Endothelial cell of umbilical vein (primary cell): ENCODE measurements around the gene NME4. TPM values are rescaled to one million over a fixed set of nuclear protein-coding genes. Genes with fewer than 3 reads are reported as not detected.

ENCODE experiments used
- BruUV-seq: library from RNA; stranded (reverse); fragments of 400-500 nt; replicated peaks from 2 replicates; lab custom pipeline; 2021; lab: Mats Ljungman, UMichigan
- CTCF ChIA-PET: fragments of 300-600, 350-600 bp; sonication (Branson Sonifier 250); formaldehyde crosslinking; loops from one replicate; lab custom pipeline; 2021; ENCODE audit warnings: antibody characterized with exemption, inconsistent platforms; lab: Charles Lee
- POLR2A ChIA-PET: fragments of 300-600, 350-600 bp; sonication (Branson Sonifier 250); formaldehyde crosslinking; loops from one replicate; lab custom pipeline; 2021; ENCODE audit warnings: antibody characterized with exemption, inconsistent platforms; lab: Charles Lee
- DNase-seq: peaks from one replicate; pipeline ENCODE4 v3.0.0-alpha.2; 2011; ENCODE audit warnings: low read depth, low spot score
- FAIRE-seq: peaks from 2 replicates; lab custom pipeline; 2011; peaks lifted over from hg19 to GRCh38; lab: Jason Lieb, UNC
- H2AFZ ChIP-seq: 2 replicates; pipeline ENCODE4 v1.6.0; 2012; ENCODE audit warnings: low read depth, low read length, control low read depth, inconsistent platforms
- H3K27ac ChIP-seq: 2 replicates; pipeline ENCODE4 v1.5.1; 2011; ENCODE audit warnings: low read depth, mild to moderate bottlenecking, control low read depth, low read length, moderate library complexity; ENCODE audit not compliant: insufficient read depth
- H3K27me3 ChIP-seq, 2 experiments: 2 replicates each; pipeline versions ENCODE4 v1.6.0 to v1.6.1; 2011; ENCODE audit warnings: low read length in 2 of 2, mixed read lengths in 1 of 2; ENCODE audit not compliant: control insufficient read depth in 2 of 2, insufficient read depth in 2 of 2
- H3K36me3 ChIP-seq, 2 experiments: 2 replicates in 1 of 2; 3 replicates in 1 of 2; pipeline ENCODE4 v1.5.1; 2011; ENCODE audit warnings: low read length in 2 of 2, mild to moderate bottlenecking in 1 of 2, moderate library complexity in 1 of 2; ENCODE audit not compliant: control insufficient read depth in 2 of 2, insufficient read depth in 2 of 2; ENCODE audit errors: extremely low read depth in 1 of 2
- H3K4me1 ChIP-seq: 3 replicates; pipeline ENCODE4 v1.5.1; 2011; ENCODE audit warnings: mild to moderate bottlenecking, low read length; ENCODE audit not compliant: control insufficient read depth, insufficient read depth; ENCODE audit errors: extremely low read depth
- H3K4me2 ChIP-seq: 2 replicates; pipeline ENCODE4 v1.6.1; 2011; ENCODE audit warnings: low read length, control low read depth, mixed read lengths; ENCODE audit not compliant: insufficient read depth
- H3K4me3 ChIP-seq, 3 experiments: fragments of 200-600 bp in 1 of 3; sonication (generic), shearing (Covaris generic) in 1 of 3; replicated peaks in 1 of 3; 2 replicates each; pipeline ENCODE4 v1.5.1; 2011 to 2016; ENCODE audit warnings: control low read depth in 3 of 3, low read length in 3 of 3, mild to moderate bottlenecking in 2 of 3, inconsistent platforms in 1 of 3, low read depth in 1 of 3, moderate library complexity in 1 of 3; ENCODE audit not compliant: insufficient read depth in 1 of 3
- H3K79me2 ChIP-seq: 2 replicates; pipeline ENCODE4 v1.6.0; 2012; ENCODE audit warnings: low read length, inconsistent platforms; ENCODE audit not compliant: control insufficient read depth, insufficient read depth
- H3K9ac ChIP-seq: replicated peaks from 2 replicates; pipeline ENCODE3; 2011; ENCODE audit warnings: low read length, control low read depth; ENCODE audit not compliant: insufficient read depth; ENCODE audit errors: extremely low read depth
- H3K9me1 ChIP-seq: replicated peaks from 3 replicates; pipeline ENCODE4 v1.6.0; 2011; ENCODE audit warnings: mild to moderate bottlenecking, low read length; ENCODE audit not compliant: control insufficient read depth, insufficient read depth; ENCODE audit errors: extremely low read depth
- H3K9me3 ChIP-seq: replicated peaks from 2 replicates; pipeline ENCODE4 v1.5.1; 2012; ENCODE audit warnings: low read length, inconsistent platforms; ENCODE audit not compliant: control insufficient read depth, insufficient read depth
- H4K20me1 ChIP-seq: replicated peaks from 2 replicates; pipeline ENCODE3; 2011; ENCODE audit warnings: mild to moderate bottlenecking, low read length; ENCODE audit not compliant: control insufficient read depth, insufficient read depth; ENCODE audit errors: extremely low read depth
- CTCF ChIP-seq, 2 donors: IDR thresholded peaks; 1 replicate in 1 of 2; 2 replicates in 1 of 2; pipeline ENCODE4 v1.5.1; 2011; ENCODE audit warnings: low read length in 2 of 2, mild to moderate bottlenecking in 2 of 2, moderate library complexity in 2 of 2, control low read depth in 1 of 2, inconsistent platforms in 1 of 2, low read depth in 1 of 2; ENCODE audit not compliant: insufficient read depth in 1 of 2; ENCODE audit errors: extremely low read depth in 1 of 2
- EZH2 ChIP-seq: IDR thresholded peaks from 2 replicates; pipeline ENCODE4 v1.6.1; 2012; ENCODE audit warnings: borderline replicate concordance, low read depth, mild to moderate bottlenecking, moderate library complexity, low read length, inconsistent platforms; ENCODE audit not compliant: severe bottlenecking
- FOS ChIP-seq: IDR thresholded peaks from 2 replicates; pipeline ENCODE4 v1.6.1; 2011; ENCODE audit warnings: mild to moderate bottlenecking, low read length, moderate library complexity, borderline replicate concordance; ENCODE audit not compliant: insufficient read depth
- GATA2 ChIP-seq: IDR thresholded peaks from 2 replicates; pipeline ENCODE4 v1.7.0; 2011; ENCODE audit warnings: low read depth, mild to moderate bottlenecking, moderate library complexity, mixed read lengths, low read length; ENCODE audit not compliant: insufficient read length, insufficient read depth
- JUN ChIP-seq: IDR thresholded peaks from 2 replicates; pipeline ENCODE4 v1.6.1; 2011; ENCODE audit warnings: borderline replicate concordance, low read depth; ENCODE audit not compliant: insufficient read length, insufficient read depth
- MAX ChIP-seq: IDR thresholded peaks from 2 replicates; pipeline ENCODE4 v1.6.1; 2011; ENCODE audit not compliant: insufficient read depth, insufficient read length
- MYC ChIP-seq: IDR thresholded peaks from one replicate; pipeline ENCODE4 v1.6.1; 2011; ENCODE audit warnings: mild to moderate bottlenecking, low read depth, low read length
- POLR2A ChIP-seq: IDR thresholded peaks from 2 replicates; pipeline ENCODE4 v1.6.1; 2012; ENCODE audit warnings: low read depth, mild to moderate bottlenecking, control low read depth, low read length
- POLR2AphosphoS5 ChIP-seq: IDR thresholded peaks from 2 replicates; pipeline ENCODE4 v1.6.1; 2012; ENCODE audit warnings: low read depth, mild to moderate bottlenecking, control low read depth, low read length, moderate library complexity; ENCODE audit not compliant: insufficient read depth
- dilution Hi-C: fragments of 300-500 bp; cut with MboI; formaldehyde crosslinking; loops from one replicate; pipeline ENCODE4 v1.15.0; 2019; ENCODE audit warnings: low sequenced_read_pairs; ENCODE audit not compliant: extremely low pct_ligation_motif_present
- intact Hi-C: fragments of 100-400 bp; cut with micrococcal nuclease; formaldehyde crosslinking; loops from one replicate; pipeline ENCODE4 v1.10.0; 2022
- polyA plus RNA-seq, 4 experiments: library from polyadenylated mRNA; depleted of rRNA in 3 of 4; stranded (reverse) in 3 of 4; unstranded in 1 of 4; fragments of >200 nt; gene quantifications; 2 replicates each; pipeline versions ENCODE4 v1.2.1 to v1.2.3, GENCODE V29; 2011 to 2012; ENCODE audit warnings: missing spikeins in 1 of 4
- total RNA-seq: library from RNA; stranded (reverse); gene quantifications from 2 replicates; pipeline ENCODE4 v1.2.3, GENCODE V29; 2021

Gene NME4
- total and polyA plus RNA-seq, 2 donors (not counting 3 experiments of a cell fraction or from before 2014, with no cell fraction given): 170 to 264 TPM

GRCh38 chr16:401468-402348 lies 4.7 kb downstream of the NME4 start, which contains the start of gene DECR2:
DECR2 (plus strand) TSS chr16:401885; CDS start chr16:401964, 79 bp downstream.
- CTCF ChIA-PET: interaction anchor here (0.7 to 2.0 kb wide), 11 partner anchors 9 to 251 kb away, joined by 3 to 14 read pairs (median 3); no protein-coding TSS in a partner anchor
- dilution Hi-C loops: no loop called here
- BruUV-seq: TSS peak; percentile 34
- peak; percentile 86 for FAIRE-seq
- H3K27me3 ChIP-seq: no peaks in the 10 kb centered on the region
- H3K9ac ChIP-seq: peak within 1 kb of the TSS; percentile 76
- H3K27ac ChIP-seq: peak within 1 kb of the TSS; percentile 45
- POLR2A ChIA-PET: interaction anchor here (0.6 to 0.7 kb wide), 3 partner anchors 37 to 166 kb away, joined by 3 to 8 read pairs (median 7); no protein-coding TSS in a partner anchor
- peaks cover 5% of the 10 kb centered on the region for H3K79me2 ChIP-seq
- TF ChIP-seq POLR2AphosphoS5 (peak; percentile 94), CTCF (IDR thresholded peaks at IDR 0.05; ENCODE audit: extremely low read depth in 1 of 2, insufficient read depth in 1 of 2, low read depth in 1 of 2, low read length in 2 of 2) (peak; percentile 38 to 60), EZH2 (no peak), MYC (no peak), MAX (peak; percentile 63), FOS (no peak), JUN (no peak), GATA2 (no peak), POLR2A (peak; percentile 94)
- intact Hi-C loops: loop anchor here (1.0 kb wide), 1 partner anchor 23 kb away; no protein-coding TSS in a partner anchor
- H3K4me3 ChIP-seq: peak within 1 kb of the TSS; percentile 58 to 74 (median 63)
- peak within 1 kb of the TSS; percentile 87 for H3K4me2 ChIP-seq
- DNase-seq: peak; percentile 87
- H4K20me1 ChIP-seq: no peaks in the 10 kb centered on the region
- H3K36me3 ChIP-seq: peaks cover 0 to 7% of the 10 kb centered on the region in 2 experiments
- H3K9me1 ChIP-seq: no peaks in the 10 kb centered on the region
- H2AFZ ChIP-seq: peak within 1 kb of the TSS; percentile 67
- no peaks in the 10 kb centered on the region for H3K9me3 ChIP-seq
- peaks cover 11% of the 10 kb centered on the region for H3K4me1 ChIP-seq
